HL-60 (cell line): ENCODE measurements around the gene NEAT1.

Source experiments
- DNase-seq, 2 experiments: peaks; one replicate each; pipeline ENCODE4 v3.0.0-alpha.2; 2010 to 2020; ENCODE audit warnings: low read depth in 1 of 2, low spot score in 1 of 2
- H3K27ac ChIP-seq: fragments of 250-450 bp; sonication (Bioruptor Pico); replicated peaks from 2 replicates; pipeline ENCODE4 v1.5.1; 2020; ENCODE audit warnings: mild to moderate bottlenecking, moderate library complexity
- H3K27me3 ChIP-seq: fragments of 250-450 bp; sonication (Bioruptor Pico); 2 replicates; pipeline ENCODE4 v1.5.1; 2021; ENCODE audit warnings: mild to moderate bottlenecking, moderate library complexity; ENCODE audit not compliant: insufficient read depth, poor library complexity, severe bottlenecking
- H3K4me3 ChIP-seq: replicated peaks from 2 replicates; pipeline ENCODE4 v1.5.1; 2011; ENCODE audit warnings: mild to moderate bottlenecking, control low read depth, low read length; ENCODE audit not compliant: insufficient read depth
- GABPA ChIP-seq: IDR thresholded peaks from 2 replicates; pipeline ENCODE4 v1.6.1; 2012; ENCODE audit warnings: low read depth
- POLR2AphosphoS5 ChIP-seq: IDR thresholded peaks from 2 replicates; pipeline ENCODE4 v1.6.1; 2012; ENCODE audit warnings: low read depth
- SPI1 ChIP-seq: IDR thresholded peaks from 2 replicates; pipeline ENCODE4 v1.6.1; 2012; ENCODE audit warnings: low read depth, mild to moderate bottlenecking, borderline replicate concordance
- TF ChIP-seq, protein P1 (sequence below): IDR thresholded peaks from one replicate; pipeline ENCODE4 v1.5.1; 2011; ENCODE audit warnings: low read length, control low read depth, inconsistent platforms; ENCODE audit not compliant: insufficient read depth
- TF ChIP-seq, protein P2 (sequence below): IDR thresholded peaks from 2 replicates; pipeline ENCODE4 v1.6.1; 2012; ENCODE audit warnings: low read depth; ENCODE audit not compliant: insufficient replicate concordance

NEAT1 gene

DNA sequence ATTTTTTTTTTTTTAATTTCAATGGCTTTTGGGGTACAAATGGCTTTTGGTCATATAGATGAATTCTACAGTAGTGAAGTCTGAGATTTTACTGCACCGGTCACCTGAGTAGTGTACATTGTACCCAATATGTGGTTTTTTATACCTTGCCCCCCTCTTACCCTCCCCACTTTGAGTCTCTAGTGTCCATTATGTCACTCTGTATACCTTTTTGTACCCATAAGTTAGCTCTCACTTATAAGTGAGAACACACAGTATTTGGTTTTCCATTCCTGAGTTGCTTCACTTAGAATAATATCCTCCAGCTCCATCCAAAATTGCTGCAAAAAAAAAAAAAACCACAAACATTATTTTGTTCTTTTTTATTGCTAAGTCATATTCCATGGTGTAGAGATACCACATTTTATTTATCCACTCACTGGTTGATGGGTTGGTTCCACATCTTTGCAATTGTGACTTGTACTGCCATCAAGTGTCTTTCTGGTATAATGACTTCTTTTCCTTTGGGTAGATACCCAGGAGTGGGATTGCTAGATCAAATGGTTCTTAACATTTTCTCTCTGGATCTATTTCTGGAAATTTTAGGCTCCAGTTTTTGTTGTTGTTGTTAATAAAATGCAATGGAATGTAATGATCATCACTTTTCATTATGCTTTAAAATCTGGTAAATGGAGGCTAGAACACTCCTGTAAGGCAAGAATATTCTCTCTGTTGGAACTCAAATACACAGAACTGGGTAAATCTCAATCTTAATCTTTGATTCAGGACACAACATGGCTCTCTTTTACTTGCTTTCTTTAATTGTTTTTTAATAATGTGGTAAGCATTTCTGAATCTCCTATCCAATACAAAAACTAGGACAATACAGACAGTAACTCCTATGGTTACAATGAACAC, 10.3 kb downstream of the NEAT1 start:
- no peak overlapping the region for H3K27ac ChIP-seq
- H3K4me3 ChIP-seq: no peak overlapping the region
- no peaks in the 10 kb centered on the region for H3K27me3 ChIP-seq
- TF ChIP-seq, protein P1, sequence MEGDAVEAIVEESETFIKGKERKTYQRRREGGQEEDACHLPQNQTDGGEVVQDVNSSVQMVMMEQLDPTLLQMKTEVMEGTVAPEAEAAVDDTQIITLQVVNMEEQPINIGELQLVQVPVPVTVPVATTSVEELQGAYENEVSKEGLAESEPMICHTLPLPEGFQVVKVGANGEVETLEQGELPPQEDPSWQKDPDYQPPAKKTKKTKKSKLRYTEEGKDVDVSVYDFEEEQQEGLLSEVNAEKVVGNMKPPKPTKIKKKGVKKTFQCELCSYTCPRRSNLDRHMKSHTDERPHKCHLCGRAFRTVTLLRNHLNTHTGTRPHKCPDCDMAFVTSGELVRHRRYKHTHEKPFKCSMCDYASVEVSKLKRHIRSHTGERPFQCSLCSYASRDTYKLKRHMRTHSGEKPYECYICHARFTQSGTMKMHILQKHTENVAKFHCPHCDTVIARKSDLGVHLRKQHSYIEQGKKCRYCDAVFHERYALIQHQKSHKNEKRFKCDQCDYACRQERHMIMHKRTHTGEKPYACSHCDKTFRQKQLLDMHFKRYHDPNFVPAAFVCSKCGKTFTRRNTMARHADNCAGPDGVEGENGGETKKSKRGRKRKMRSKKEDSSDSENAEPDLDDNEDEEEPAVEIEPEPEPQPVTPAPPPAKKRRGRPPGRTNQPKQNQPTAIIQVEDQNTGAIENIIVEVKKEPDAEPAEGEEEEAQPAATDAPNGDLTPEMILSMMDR: no peak
- TF ChIP-seq SPI1 (no peak), GABPA (no peak), POLR2AphosphoS5 (no peak)
- TF ChIP-seq, protein P2, sequence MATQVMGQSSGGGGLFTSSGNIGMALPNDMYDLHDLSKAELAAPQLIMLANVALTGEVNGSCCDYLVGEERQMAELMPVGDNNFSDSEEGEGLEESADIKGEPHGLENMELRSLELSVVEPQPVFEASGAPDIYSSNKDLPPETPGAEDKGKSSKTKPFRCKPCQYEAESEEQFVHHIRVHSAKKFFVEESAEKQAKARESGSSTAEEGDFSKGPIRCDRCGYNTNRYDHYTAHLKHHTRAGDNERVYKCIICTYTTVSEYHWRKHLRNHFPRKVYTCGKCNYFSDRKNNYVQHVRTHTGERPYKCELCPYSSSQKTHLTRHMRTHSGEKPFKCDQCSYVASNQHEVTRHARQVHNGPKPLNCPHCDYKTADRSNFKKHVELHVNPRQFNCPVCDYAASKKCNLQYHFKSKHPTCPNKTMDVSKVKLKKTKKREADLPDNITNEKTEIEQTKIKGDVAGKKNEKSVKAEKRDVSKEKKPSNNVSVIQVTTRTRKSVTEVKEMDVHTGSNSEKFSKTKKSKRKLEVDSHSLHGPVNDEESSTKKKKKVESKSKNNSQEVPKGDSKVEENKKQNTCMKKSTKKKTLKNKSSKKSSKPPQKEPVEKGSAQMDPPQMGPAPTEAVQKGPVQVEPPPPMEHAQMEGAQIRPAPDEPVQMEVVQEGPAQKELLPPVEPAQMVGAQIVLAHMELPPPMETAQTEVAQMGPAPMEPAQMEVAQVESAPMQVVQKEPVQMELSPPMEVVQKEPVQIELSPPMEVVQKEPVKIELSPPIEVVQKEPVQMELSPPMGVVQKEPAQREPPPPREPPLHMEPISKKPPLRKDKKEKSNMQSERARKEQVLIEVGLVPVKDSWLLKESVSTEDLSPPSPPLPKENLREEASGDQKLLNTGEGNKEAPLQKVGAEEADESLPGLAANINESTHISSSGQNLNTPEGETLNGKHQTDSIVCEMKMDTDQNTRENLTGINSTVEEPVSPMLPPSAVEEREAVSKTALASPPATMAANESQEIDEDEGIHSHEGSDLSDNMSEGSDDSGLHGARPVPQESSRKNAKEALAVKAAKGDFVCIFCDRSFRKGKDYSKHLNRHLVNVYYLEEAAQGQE: no peak
- peak; percentile 37 to 41 for DNase-seq

DNA sequence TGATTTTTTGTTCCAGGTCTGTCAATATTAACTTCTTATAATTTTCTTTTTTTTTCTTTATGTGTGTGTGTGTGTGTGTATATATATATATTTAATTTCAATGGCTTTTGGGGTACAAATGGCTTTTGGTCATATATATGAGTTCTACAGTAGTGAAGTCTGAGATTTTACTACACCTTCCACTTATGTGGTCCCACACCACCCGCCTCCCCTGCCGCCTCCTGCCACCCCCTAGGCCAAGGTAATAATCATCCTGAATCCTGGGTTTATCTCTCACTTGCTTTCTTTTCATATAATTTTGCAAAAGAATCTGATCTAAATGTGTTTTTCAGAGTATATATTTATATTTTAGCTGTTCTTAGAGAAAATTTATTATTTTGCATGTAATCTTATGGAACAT, 11.1 kb downstream of the NEAT1 start:
- H3K27me3 ChIP-seq: no peaks in the 10 kb centered on the region
- no peak overlapping the region for H3K4me3 ChIP-seq
- no peak for DNase-seq
- TF ChIP-seq SPI1 (no peak), POLR2AphosphoS5 (no peak), GABPA (no peak)
- TF ChIP-seq, protein P1: no peak
- TF ChIP-seq, protein P2: no peak
- H3K27ac ChIP-seq: no peak overlapping the region

DNA sequence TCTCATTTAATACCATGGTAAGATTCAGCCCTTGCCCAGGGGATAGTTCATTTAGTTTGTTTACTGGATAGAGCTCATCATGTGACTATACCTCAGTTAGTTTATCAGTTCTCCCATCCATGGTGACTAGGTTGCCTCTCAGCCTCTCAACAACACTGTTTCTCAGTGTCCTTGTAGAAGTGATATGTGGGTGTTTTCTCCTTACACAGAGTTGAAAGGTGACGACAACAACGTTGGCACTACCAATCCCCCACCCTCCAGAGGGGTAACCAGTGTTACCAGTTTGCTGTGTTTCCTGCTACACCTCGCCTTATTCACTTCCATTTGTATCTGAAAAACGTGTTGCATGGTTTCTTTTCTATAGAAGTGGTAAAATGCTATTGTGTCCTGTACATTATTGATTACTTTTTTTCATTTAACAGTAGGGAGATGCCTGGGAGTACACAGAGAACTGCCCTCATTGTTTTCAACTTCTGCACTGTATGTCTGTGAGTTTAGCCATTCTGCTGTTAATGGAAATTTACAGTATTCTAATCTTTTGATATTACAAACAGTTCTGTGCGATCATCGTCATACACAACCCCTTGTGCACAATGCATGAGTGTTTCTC, 11.6 kb downstream of the NEAT1 start:
- DNase-seq: no peak
- Histone ChIP-seq H3K27ac (no peak overlapping the region), H3K4me3 (no peak overlapping the region), H3K27me3 (no peaks in the 10 kb centered on the region)
- TF ChIP-seq SPI1 (no peak), GABPA (no peak), POLR2AphosphoS5 (no peak)
- TF ChIP-seq, protein P2: no peak
- TF ChIP-seq, protein P1: no peak
